T-helper 17 cell (primary cell): Measurements from ENCODE around the gene PLCB3. TPM values are rescaled to one million over a fixed set of nuclear protein-coding genes. Genes with fewer than 3 reads are reported as not detected.
"Not testable (repeated sequence)": the region's sequence is repeated elsewhere in the genome, so short reads cannot be mapped to it uniquely, and the experiment has no call there.

ENCODE experiments used
- ATAC-seq: fragments of 150-1000 bp; cut with Tn5 transposase; 2 replicates; pipeline ENCODE4 v1.10.0; 2021; ENCODE audit warnings: mild to moderate bottlenecking, moderate library complexity
- DNase-seq, 3 donors: peaks; one replicate each; pipeline versions ENCODE4 v3.0.0 to v3.0.0-alpha.2; 2020 to 2021
- H3K9me3 ChIP-seq: one replicate; pipeline ENCODE4 v1.7.0; 2013; ENCODE audit warnings: low read length, mild to moderate bottlenecking; ENCODE audit not compliant: control insufficient read depth, poor library complexity, severe bottlenecking
- H3K27ac Mint-ChIP-seq: one replicate; pipeline ENCODE4 v1.8.0; 2022; ENCODE audit warnings: mild to moderate bottlenecking, moderate library complexity, mixed read lengths
- H3K27me3 Mint-ChIP-seq: one replicate; pipeline ENCODE4 v1.8.0; 2022; ENCODE audit warnings: mixed read lengths
- H3K36me3 Mint-ChIP-seq: one replicate; pipeline ENCODE4 v1.8.0; 2022; ENCODE audit warnings: low read depth, mixed read lengths
- H3K4me1 Mint-ChIP-seq: one replicate; pipeline ENCODE4 v1.8.0; 2022; ENCODE audit warnings: mild to moderate bottlenecking, mixed read lengths
- H3K4me3 Mint-ChIP-seq: one replicate; pipeline ENCODE4 v1.8.0; 2022; ENCODE audit warnings: mild to moderate bottlenecking, moderate library complexity, mixed read lengths
- total RNA-seq, 4 donors: library from RNA in 2 of 4; stranded (reverse) in 2 of 4; gene quantifications; one replicate each; pipeline ENCODE4 v1.2.3 and lab custom pipeline; 2022 to 2026

The PLCB3 gene
- total RNA-seq, 2 donors from 2014 or later: 5.9 TPM

DNA sequence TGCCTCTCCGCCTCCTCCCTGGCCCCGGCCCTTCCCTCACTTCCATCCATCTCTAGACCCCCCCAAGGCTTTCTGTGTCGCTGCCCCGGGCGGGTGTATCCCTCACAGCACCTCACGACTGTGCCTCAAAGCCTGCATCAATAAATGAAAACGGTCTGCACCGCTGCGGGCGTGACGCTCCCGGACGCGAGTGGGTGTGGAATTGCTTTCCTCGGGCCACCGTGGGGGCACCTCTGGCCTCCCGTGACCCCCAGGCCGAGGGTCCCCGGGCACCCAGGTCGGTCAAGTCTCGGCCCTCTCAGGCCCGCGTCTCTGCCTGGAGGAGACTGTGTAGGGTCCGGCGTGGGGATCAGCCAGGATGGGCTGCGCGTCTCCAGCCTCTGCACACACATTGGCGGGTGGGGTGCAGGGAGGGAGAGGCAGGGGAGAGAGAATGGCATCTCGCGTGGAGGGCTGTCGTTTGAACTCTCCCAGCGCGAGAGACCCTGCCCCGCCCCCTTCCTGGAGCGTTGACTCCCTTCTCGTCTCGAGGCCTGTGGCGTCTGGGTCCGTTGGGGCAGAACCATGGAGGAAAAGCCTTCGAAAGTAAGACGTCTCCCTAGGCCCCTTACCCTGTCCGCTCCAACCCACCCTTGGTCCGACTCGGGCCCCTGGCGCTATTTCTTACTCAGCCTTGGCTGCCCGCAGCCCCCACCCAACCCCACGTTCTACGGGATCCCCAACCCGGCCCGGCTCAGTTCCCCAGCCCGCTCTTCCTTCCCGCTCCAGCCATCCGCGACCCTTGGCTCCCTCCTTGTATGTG, 48.7 kb downstream of the PLCB3 start, which contains the start of gene CATSPERZ:
Gene CATSPERZ, plus strand, starts transcription at position 512 of the 802 bp plus-strand sequence. Its CDS starts 53 bp downstream, at position 565.
- ATAC-seq (no peak), DNase-seq (no peak)
- peak within 1 kb of the TSS; percentile 85 for H3K27ac Mint-ChIP-seq
- H3K36me3 Mint-ChIP-seq: peaks cover 2% of the 10 kb centered on the region
- H3K4me3 Mint-ChIP-seq: peak within 1 kb of the TSS; percentile 88
- peaks cover 29% of the 10 kb centered on the region for H3K4me1 Mint-ChIP-seq
- H3K9me3 ChIP-seq: no peaks in the 10 kb centered on the region
- H3K27me3 Mint-ChIP-seq: peaks cover 43% of the 10 kb centered on the region

DNA sequence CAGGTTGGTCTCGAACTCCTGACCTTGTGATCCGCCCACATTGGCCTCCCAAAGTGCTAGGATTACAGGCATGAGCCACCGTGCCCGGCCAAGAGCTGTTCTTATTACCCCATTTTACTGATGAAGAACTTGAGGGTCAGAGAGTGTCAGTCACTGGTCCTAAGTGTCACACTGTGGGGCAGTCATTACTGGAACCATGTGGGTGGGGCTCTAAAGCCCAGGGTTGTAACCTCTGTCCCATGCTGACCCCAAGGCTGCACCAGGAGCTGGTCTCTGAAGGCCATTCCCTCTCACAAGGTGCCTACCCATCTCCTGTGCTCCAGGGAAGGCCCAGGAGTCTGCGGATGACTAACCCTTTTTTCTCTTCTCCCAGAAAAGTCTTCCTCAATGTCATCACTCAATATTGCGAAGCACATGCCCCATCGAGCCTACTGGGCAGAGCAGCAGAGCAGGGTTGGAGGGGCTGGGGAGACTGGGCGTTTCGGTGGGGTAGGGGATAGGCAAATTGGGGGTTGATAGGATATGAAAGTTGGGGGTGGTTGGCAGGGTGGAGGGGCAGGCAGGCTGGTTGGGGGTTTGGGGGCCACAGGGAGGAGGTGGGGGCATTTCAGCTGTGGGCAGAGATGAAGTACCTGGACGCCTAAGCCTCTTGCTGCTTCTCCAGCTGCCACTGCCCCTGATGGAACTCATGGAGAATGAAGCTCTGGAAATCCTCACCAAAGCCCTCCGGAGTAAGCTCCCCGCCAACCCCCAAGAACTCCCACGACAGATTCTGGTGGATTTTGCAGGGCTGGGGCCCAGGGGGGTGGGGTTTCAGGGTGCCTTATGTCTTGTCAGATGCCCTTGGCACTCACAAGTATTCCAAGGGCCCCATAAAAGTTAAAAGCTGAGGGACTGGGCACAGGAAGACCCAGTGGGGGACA, 52.0 kb downstream of the PLCB3 start:
- ATAC-seq (no peak), DNase-seq (no peak)
- Mint-ChIP-seq H3K27ac (peak overlapping the region; percentile 85), H3K36me3 (peaks cover 2% of the 10 kb centered on the region), H3K27me3 (peaks cover 16% of the 10 kb centered on the region), H3K4me3 (no peak overlapping the region), H3K4me1 (peaks cover 33% of the 10 kb centered on the region)
- H3K9me3 ChIP-seq: no peaks in the 10 kb centered on the region

DNA sequence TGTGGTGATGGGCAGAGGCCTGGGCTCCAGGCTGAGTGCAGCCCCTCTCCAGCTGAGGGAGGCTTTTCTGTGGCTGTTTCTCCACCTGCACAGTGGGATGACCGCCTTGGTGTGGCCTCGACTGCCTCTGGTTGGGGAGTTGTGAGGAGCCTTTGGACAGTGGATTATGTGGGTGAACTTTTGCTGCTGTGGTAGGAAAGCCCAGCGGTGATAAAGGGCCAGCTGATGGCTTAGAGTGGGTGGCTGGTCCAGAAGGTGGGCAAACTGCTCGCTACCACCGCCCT, 52.6 kb downstream of the PLCB3 start:
- ATAC-seq (no peak), DNase-seq (no peak)
- Mint-ChIP-seq H3K36me3 (peaks cover 2% of the 10 kb centered on the region), H3K4me3 (peak overlapping the region; percentile 93), H3K27me3 (peaks cover 14% of the 10 kb centered on the region), H3K27ac (peak overlapping the region; percentile 94), H3K4me1 (peaks cover 33% of the 10 kb centered on the region)
- H3K9me3 ChIP-seq: no peaks in the 10 kb centered on the region

DNA sequence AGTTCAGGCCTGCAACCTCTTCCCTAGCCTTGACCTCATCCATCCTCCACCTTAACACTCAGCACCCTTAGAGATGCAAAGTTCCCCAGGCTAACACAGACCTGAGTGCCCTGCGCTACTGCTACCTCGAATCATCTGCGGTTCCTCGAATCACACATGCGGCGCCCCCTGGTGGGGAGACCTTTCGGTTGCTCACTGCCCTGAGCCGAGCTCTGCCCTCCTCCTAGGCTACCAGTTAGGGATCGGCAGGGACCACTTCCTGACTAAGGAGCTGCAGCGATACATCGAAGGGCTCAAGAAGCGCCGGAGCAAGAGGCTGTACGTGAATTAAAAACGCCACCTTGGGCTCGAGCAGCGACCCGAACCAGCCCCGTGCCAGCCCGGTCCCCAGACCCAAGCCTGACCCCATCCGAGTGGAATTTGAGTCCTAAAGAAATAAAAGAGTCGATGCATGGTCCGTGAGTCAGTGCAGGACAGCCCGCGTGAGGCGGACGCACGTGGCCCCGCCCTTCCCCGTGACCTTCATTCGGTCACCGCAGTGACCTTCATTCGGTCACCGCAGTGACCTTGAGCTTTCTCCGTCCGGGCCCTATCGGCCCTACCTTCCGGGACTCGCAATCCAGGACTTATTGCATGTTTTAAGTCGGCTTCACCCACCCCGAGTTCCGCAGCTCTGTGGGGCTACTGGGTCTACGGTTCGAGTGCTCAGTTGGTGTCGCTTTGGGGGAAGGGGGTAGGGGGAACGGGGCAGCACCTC, 53.2 kb downstream of the PLCB3 start:
- Mint-ChIP-seq H3K27me3 (peaks cover 14% of the 10 kb centered on the region), H3K27ac (peak overlapping the region; percentile 94), H3K4me1 (peaks cover 33% of the 10 kb centered on the region), H3K4me3 (peak overlapping the region; percentile 93), H3K36me3 (peaks cover 2% of the 10 kb centered on the region)
- peak; percentile 83 to 95 (median 87) for DNase-seq
- H3K9me3 ChIP-seq: no peaks in the 10 kb centered on the region
- ATAC-seq: peak; percentile 38

DNA sequence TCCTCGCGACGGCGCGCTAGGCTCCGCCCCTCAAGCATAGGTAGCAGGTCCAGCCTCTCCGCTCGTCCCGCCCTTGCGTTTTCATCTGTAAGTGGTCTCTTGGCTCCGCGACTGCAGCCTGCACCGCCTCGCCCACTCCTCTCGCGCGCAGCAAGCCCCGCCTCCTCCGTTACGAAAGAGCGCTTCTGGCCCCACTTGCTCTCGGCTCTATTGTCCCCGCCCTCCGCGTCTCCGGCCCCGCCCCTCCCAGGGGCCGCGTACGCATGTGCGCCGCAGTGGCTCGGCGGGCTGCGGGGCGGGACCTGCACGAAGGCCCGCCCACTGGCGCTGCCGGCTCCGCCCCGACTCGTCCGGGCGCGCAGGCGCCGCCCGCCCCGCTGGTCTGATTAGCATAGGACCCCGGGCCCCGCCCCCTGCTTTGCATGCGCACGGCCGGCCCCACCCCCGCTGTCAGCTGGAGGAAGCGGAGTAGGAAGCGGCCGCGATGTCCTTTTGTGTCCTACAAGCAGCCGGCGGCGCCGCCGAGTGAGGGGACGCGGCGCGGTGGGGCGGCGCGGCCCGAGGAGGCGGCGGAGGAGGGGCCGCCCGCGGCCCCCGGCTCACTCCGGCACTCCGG, 53.9 kb downstream of the PLCB3 start, which contains the start of gene ESRRA:
Gene ESRRA, plus strand, starts transcription at position 450 of the 616 bp plus-strand sequence. CDS start 1,656 bp downstream, outside the sequence.
- DNase-seq (peak; percentile 98 to 100 (median 99)), ATAC-seq (peak; percentile 79)
- Mint-ChIP-seq H3K27ac (peak within 1 kb of the TSS; percentile 94), H3K4me1 (peaks cover 30% of the 10 kb centered on the region), H3K27me3 (peaks cover 8% of the 10 kb centered on the region), H3K4me3 (peak within 1 kb of the TSS; percentile 97), H3K36me3 (no peaks in the 10 kb centered on the region)
- no peaks in the 10 kb centered on the region for H3K9me3 ChIP-seq

DNA sequence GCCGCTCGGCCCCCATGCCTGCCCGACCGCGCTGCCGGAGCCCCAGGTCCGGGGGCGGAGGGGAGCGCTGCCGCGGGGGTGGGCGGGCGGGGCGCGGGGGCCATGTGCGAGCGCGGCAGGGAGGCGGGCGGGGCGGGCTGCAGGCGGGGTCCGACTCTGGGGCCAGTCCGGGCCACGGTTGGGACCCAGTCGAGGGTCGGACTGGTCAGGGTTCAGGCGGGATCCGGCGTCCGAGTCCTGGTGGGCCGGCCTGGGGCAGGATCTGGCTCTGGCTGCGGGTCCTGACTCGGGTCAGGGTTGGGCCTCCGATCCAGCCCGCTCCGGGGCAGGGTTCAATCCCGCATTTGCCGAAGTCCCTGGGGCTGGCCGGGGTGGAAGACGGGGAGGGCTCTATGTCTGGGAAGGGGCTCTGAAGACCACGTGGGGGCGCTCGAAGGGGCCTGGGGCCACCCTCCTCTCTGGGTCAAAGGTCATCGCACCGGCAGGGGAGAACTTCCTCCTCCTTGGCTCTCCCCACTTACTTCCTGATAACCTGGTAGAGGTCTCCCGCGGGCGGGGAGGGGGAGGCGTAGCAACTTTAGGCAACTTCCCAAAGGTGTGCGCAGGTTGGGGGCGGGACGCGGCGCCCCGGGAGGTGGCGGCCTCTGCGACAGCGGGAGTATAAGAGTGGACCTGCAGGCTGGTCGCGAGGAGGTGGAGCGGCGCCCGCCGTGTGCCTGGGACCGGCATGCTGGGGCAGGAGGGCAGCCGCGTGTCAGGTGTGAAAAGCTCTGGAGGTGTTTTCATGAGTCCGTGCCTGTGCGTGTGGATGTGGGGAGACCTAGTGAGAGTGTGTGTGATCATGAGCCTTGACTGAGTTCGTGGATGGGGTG, 54.6 kb downstream of the PLCB3 start:
- peaks cover 25% of the 10 kb centered on the region for H3K4me1 Mint-ChIP-seq
- peak overlapping the region; percentile 97 for H3K4me3 Mint-ChIP-seq
- DNase-seq (peak; percentile 47 to 67 (median 57)), ATAC-seq (peak; percentile 10)
- H3K27me3 Mint-ChIP-seq: peaks cover under 1% of the 10 kb centered on the region
- no peaks in the 10 kb centered on the region for H3K36me3 Mint-ChIP-seq
- no peaks in the 10 kb centered on the region for H3K9me3 ChIP-seq
- peak overlapping the region; percentile 90 for H3K27ac Mint-ChIP-seq

DNA sequence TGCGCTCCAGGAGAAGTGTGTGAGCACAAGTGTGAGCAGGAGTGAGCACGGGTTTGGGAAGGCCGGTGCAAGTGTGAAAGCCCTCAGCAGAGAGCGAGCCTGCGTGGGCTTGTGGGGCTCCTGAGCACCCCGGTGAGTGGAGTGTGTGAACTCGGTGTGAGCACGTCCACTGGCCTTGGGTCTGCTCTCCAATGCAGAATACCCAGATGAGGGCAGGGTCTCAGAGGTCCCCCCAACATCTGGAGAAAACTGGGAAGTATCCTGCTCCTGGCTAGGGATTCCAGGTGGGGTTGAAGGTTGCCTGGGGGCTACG, 55.2 kb downstream of the PLCB3 start:
- H3K4me1 Mint-ChIP-seq: peaks cover 23% of the 10 kb centered on the region
- peak overlapping the region; percentile 97 for H3K4me3 Mint-ChIP-seq
- no peaks in the 10 kb centered on the region for H3K27me3 Mint-ChIP-seq
- H3K27ac Mint-ChIP-seq: peak overlapping the region; percentile 90
- no peaks in the 10 kb centered on the region for H3K9me3 ChIP-seq
- ATAC-seq: no peak
- DNase-seq: no peak
- H3K36me3 Mint-ChIP-seq: no peaks in the 10 kb centered on the region

DNA sequence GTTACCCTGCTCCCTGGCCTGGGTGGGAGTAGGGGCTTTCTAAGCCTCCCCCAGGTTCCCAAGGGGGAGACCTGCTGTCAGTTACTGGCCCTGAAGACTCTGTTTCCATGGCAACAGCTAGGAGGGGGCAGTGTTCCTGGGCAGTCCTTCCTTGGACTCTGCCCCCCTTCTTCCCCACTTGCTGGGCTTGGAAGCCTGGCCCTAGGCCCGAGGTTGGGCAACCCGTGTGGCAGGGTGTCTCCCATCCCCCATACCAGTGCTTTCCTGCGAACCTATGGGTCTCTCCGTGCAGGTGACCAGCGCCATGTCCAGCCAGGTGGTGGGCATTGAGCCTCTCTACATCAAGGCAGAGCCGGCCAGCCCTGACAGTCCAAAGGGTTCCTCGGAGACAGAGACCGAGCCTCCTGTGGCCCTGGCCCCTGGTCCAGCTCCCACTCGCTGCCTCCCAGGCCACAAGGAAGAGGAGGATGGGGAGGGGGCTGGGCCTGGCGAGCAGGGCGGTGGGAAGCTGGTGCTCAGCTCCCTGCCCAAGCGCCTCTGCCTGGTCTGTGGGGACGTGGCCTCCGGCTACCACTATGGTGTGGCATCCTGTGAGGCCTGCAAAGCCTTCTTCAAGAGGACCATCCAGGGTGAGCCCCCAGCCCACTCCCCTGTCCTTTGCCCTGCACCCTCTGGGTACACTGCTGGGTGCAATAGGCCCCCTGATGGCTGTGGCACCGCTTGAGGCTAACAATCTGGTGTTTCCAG, 55.7 kb downstream of the PLCB3 start:
- Mint-ChIP-seq H3K4me1 (peaks cover 23% of the 10 kb centered on the region), H3K27me3 (no peaks in the 10 kb centered on the region), H3K36me3 (no peaks in the 10 kb centered on the region), H3K27ac (peak overlapping the region; percentile 90), H3K4me3 (peak overlapping the region; percentile 97)
- ATAC-seq (no peak), DNase-seq (no peak)
- no peaks in the 10 kb centered on the region for H3K9me3 ChIP-seq

DNA sequence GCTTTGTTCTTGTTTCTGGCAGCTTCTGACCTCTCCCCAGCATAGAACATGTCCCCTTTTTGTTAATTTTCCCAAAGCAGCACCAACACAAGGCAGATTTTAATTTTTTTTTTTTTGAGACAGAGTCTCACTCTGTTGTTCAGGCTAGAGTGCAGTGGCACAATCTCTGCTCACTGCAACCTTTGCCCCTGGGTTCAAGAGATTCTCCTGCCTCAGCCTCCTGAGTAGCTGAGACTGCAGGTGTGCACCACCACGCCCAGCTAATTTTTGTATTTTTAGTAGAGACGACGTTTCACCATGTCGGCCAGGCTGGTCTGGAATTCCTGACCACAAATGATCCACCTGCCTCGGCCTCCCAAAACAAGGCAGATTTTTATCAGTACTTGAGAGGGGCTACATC, 56.5 kb downstream of the PLCB3 start:
- Mint-ChIP-seq H3K4me1 (peaks cover 28% of the 10 kb centered on the region), H3K4me3 (peak overlapping the region; percentile 97), H3K27ac (peak overlapping the region; percentile 56)
- not testable (repeated sequence) for H3K36me3 Mint-ChIP-seq, ATAC-seq, H3K9me3 ChIP-seq, H3K27me3 Mint-ChIP-seq, DNase-seq

DNA sequence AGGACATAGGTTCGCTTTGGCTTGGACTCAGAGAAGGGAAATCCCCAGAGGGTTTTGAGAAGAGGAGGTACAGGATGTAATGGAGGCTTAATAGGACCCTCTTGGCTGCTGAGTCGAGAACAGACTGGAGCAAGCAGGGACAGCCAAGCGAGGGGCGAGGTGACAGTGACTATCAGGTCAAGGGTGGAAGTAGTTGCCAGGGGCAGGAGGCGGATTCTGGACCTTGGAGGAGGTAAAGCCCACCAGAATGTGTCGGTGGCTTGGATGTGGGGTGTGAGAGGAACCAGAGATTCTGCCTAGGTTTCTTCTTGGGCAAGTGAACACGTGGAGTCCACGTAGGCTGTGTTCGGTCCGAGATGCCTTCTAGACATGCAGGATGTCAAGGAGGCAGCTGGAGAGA, 61.6 kb downstream of the PLCB3 start:
- H3K27me3 Mint-ChIP-seq: no peaks in the 10 kb centered on the region
- H3K27ac Mint-ChIP-seq: peak overlapping the region; percentile 81
- DNase-seq: no peak
- H3K4me1 Mint-ChIP-seq: peaks cover 22% of the 10 kb centered on the region
- ATAC-seq: no peak
- no peaks in the 10 kb centered on the region for H3K36me3 Mint-ChIP-seq
- no peak overlapping the region for H3K4me3 Mint-ChIP-seq
- H3K9me3 ChIP-seq: no peaks in the 10 kb centered on the region

DNA sequence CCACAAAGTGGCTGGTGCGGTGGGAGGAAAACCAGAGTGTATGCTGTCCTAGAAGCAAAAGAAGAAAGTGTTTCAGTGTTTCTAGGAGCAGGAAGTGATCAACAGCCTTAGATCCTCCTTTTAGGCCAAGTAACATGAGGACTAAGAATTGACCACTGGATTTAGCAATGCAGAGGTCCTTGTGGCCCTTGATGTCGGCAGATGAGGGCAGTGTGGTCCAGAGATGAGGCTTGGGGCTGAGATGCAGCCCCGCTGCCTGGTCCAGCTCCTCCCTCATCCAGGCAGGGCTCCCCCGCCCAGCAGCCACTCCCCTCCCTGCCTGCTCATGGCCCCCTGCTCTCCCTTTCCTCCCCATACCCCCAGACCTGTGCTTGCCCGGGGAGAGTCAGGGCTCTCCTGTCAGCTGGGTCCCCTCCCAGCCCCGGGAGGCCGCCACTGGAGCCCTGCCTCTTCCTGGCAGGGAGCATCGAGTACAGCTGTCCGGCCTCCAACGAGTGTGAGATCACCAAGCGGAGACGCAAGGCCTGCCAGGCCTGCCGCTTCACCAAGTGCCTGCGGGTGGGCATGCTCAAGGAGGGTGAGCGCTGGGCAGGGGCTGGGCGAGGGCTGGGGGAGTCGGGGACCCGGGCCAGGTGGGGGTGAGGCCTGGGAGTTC, 62.3 kb downstream of the PLCB3 start:
- H3K9me3 ChIP-seq: no peaks in the 10 kb centered on the region
- ATAC-seq (no peak), DNase-seq (no peak)
- Mint-ChIP-seq H3K4me1 (peaks cover 24% of the 10 kb centered on the region), H3K27me3 (no peaks in the 10 kb centered on the region), H3K27ac (peak overlapping the region; percentile 81), H3K4me3 (no peak overlapping the region), H3K36me3 (no peaks in the 10 kb centered on the region)
